Measurements from ENCODE around the gene MRPS7. TPM values are rescaled to one million over a fixed set of nuclear protein-coding genes. Genes with fewer than 3 reads are reported as not detected.

MRPS7 gene
- total RNA-seq, 1 donor from 2014 or later: 84.7 TPM

DNA sequence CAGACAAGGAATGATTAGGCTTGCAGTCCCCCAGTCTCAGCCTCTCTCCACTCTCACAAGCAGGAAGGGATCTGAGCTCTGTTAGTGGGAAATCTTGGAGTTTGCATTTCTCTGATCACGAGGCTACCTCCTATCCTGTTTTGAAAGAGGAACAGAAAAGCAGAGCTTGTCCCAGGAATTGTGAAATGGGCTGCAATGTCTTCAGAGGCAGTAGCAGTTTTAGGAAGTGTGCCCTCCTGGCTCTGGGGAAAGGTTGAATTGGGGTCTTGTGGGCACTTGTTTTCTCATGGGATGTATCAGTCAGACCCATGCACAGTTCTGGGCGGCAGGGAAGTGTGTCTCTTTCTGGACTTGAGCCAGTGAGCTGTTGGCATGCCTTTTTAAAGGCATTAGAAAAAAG, 33.4 kb upstream of the MRPS7 start:
- TF ChIP-seq, protein P1, sequence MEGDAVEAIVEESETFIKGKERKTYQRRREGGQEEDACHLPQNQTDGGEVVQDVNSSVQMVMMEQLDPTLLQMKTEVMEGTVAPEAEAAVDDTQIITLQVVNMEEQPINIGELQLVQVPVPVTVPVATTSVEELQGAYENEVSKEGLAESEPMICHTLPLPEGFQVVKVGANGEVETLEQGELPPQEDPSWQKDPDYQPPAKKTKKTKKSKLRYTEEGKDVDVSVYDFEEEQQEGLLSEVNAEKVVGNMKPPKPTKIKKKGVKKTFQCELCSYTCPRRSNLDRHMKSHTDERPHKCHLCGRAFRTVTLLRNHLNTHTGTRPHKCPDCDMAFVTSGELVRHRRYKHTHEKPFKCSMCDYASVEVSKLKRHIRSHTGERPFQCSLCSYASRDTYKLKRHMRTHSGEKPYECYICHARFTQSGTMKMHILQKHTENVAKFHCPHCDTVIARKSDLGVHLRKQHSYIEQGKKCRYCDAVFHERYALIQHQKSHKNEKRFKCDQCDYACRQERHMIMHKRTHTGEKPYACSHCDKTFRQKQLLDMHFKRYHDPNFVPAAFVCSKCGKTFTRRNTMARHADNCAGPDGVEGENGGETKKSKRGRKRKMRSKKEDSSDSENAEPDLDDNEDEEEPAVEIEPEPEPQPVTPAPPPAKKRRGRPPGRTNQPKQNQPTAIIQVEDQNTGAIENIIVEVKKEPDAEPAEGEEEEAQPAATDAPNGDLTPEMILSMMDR (conservative IDR thresholded peaks at IDR 0.05): no peak
- Mint-ChIP-seq H3K4me3 (no peak overlapping the region), H3K9me3 (no peaks in the 10 kb centered on the region), H3K27me3 (ENCODE audit: low read depth) (no peaks in the 10 kb centered on the region), H3K36me3 (ENCODE audit: low read depth) (peaks cover 7% of the 10 kb centered on the region), H3K27ac (ENCODE audit: unreplicated experiment) (no peak overlapping the region), H3K4me1 (no peaks in the 10 kb centered on the region)
- no peak for DNase-seq (ENCODE audit: low read depth, low spot score)

DNA sequence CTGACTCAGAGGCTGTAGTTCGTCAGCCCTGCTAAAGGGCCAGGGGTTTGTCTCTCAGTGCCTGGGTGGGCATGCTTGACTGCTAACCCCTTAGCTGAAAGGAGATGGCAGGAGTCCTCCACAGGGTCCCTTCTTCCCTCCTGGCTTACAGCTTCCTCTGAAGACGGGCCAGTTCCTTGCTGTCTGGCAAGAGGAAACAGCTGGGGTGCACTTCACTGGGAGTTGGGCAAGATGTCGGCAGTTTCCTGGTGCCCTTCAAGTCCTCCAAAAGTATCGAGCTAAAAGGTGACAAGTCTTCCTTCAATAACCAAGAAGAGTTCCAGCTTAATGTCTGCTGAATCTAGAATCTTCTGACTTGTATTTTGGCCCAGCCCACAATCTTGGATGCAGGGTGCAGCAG, 32.8 kb upstream of the MRPS7 start:
- no peak for DNase-seq (ENCODE audit: low read depth, low spot score)
- TF ChIP-seq, protein P1 (conservative IDR thresholded peaks at IDR 0.05): no peak
- Mint-ChIP-seq H3K36me3 (ENCODE audit: low read depth) (peaks cover 7% of the 10 kb centered on the region), H3K27ac (ENCODE audit: unreplicated experiment) (no peak overlapping the region), H3K4me1 (no peaks in the 10 kb centered on the region), H3K9me3 (no peaks in the 10 kb centered on the region), H3K27me3 (ENCODE audit: low read depth) (no peaks in the 10 kb centered on the region), H3K4me3 (no peak overlapping the region)

DNA sequence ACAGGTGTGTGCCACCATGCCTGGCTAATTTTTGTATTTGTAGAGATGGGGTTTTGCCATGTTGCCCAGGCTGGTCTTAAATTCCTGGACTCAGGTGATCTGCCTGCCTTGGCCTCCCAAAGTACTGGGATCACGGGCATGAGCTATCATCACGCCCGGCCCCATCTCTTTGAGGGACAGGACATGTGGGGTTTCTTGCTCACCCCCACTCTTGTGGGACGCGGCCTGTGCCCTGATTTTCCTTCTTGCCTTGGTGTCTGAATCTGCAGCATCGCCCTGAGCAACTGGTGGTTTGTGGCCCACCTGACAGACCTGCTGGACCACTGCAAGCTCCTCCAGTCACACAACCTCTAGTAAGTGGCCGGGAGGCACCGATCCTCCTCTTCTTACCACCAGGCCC, 30.6 kb upstream of the MRPS7 start:
- Mint-ChIP-seq H3K4me3 (no peak overlapping the region), H3K4me1 (no peaks in the 10 kb centered on the region), H3K27me3 (ENCODE audit: low read depth) (no peaks in the 10 kb centered on the region), H3K9me3 (no peaks in the 10 kb centered on the region), H3K27ac (ENCODE audit: unreplicated experiment) (no peak overlapping the region), H3K36me3 (ENCODE audit: low read depth) (peaks cover 7% of the 10 kb centered on the region)
- no peak for DNase-seq (ENCODE audit: low read depth, low spot score)
- TF ChIP-seq, protein P1 (conservative IDR thresholded peaks at IDR 0.05): no peak

DNA sequence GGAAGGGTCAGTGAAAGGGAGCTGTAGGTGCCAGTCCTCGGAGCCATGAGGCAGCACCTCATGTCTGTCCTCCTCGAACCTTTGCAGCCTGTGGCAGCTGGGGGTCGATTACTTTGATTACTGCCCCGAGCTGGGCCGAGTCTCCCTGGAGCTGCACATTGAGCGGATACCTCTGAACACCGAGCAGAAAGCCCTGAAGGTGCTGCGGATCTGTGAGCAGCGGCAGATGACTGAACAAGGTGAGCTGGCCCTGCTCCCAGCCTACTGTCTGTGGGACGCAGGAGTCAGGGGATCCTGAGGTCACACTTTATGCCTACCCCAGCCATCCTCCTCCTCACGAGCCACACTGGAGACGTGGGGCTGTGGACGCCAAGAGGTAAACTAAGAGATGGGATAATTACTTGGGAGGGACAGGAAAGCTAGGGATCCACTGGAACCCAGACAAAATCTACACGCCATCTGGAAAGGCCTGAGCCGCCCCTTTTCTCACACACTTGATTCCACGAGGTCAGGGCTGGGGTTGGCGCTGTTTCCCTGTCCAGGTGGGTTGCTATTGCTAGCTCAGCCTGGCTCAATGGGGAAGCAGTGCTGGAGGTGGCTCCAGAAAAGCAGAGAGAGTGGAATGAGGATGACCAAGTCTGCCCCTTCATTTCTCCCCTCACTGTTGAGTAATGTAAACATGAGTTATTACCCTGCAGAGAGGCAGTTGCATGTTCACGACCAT, 29.8 kb upstream of the MRPS7 start:
- H3K27me3 Mint-ChIP-seq (ENCODE audit: low read depth): no peaks in the 10 kb centered on the region
- no peaks in the 10 kb centered on the region for H3K9me3 Mint-ChIP-seq
- TF ChIP-seq, protein P1 (conservative IDR thresholded peaks at IDR 0.05): no peak
- H3K4me3 Mint-ChIP-seq: no peak overlapping the region
- no peak overlapping the region for H3K27ac Mint-ChIP-seq (ENCODE audit: unreplicated experiment)
- H3K4me1 Mint-ChIP-seq: no peaks in the 10 kb centered on the region
- peaks cover 7% of the 10 kb centered on the region for H3K36me3 Mint-ChIP-seq (ENCODE audit: low read depth)
- DNase-seq (ENCODE audit: low read depth, low spot score): no peak

DNA sequence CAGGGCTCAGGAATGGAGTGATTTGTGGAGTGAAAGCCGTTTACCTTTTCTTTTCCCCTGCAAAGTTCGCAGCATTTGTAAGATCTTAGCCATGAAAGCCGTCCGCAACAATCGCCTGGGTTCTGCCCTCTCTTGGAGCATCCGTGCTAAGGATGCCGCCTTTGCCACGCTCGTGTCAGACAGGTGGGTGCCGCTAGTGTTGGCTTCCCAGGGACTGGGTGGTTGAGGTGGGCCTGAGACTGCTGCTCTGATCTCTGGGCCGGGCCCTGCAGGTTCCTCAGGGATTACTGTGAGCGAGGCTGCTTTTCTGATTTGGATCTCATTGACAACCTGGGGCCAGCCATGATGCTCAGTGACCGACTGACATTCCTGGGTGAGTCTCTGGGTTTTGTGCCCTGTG, 28.9 kb upstream of the MRPS7 start:
- Mint-ChIP-seq H3K27ac (ENCODE audit: unreplicated experiment) (no peak overlapping the region), H3K36me3 (ENCODE audit: low read depth) (peaks cover 7% of the 10 kb centered on the region), H3K27me3 (ENCODE audit: low read depth) (no peaks in the 10 kb centered on the region), H3K4me3 (no peak overlapping the region), H3K4me1 (no peaks in the 10 kb centered on the region), H3K9me3 (no peaks in the 10 kb centered on the region)
- no peak for DNase-seq (ENCODE audit: low read depth, low spot score)
- TF ChIP-seq, protein P1 (conservative IDR thresholded peaks at IDR 0.05): no peak

All from neural crest cell (in vitro differentiated cells).